HEK293 (cell line): ENCODE data around the gene SARS2.
A peak's percentile ranks its signal among the peaks of the same experiment; 100 is the strongest.

Source experiments
- CTCF ChIA-PET: fragments of 350-600 bp; formaldehyde crosslinking; extraction: SDS; loops from one replicate; lab custom pipeline; 2021; ENCODE audit warnings: antibody characterized with exemption; lab: Yijun Ruan, JAX
- POLR2A ChIA-PET: fragments of 300-600 bp; formaldehyde crosslinking; extraction: SDS; loops from one replicate; lab custom pipeline; 2020; ENCODE audit warnings: antibody characterized with exemption, inconsistent platforms; lab: Yijun Ruan, JAX
- H3K27ac ChIP-seq: fragments of 200-500 bp; sonication (Bioruptor generic); 2 replicates; pipeline ENCODE4 v1.5.1; 2014; ENCODE audit warnings: low read depth, low read length, control low read depth, inconsistent platforms; ENCODE audit errors: extremely low read depth
- H3K36me3 ChIP-seq, 2 experiments: fragments of 200-500 bp in 1 of 2; sonication (Bioruptor generic) in 1 of 2; 1 replicate in 1 of 2; 2 replicates in 1 of 2; pipeline ENCODE4 v1.5.1; 2014 to 2017; ENCODE audit warnings: inconsistent platforms in 2 of 2, low read length in 2 of 2; ENCODE audit not compliant: control insufficient read depth in 2 of 2, insufficient read depth in 1 of 2
- H3K4me1 ChIP-seq: fragments of 200-500 bp; sonication (Bioruptor generic); 2 replicates; pipeline ENCODE4 v1.5.1; 2014; ENCODE audit warnings: mild to moderate bottlenecking, low read length, inconsistent platforms; ENCODE audit not compliant: control insufficient read depth, insufficient read depth
- H3K4me3 ChIP-seq: 2 replicates; pipeline ENCODE4 v1.5.1; 2011; ENCODE audit warnings: low read depth, mild to moderate bottlenecking, control low read depth, low read length, moderate library complexity
- H3K9me3 ChIP-seq: fragments of 200-500 bp; sonication (Bioruptor generic); 2 replicates; pipeline ENCODE4 v1.5.1; 2014; ENCODE audit warnings: low read depth, low read length, inconsistent platforms; ENCODE audit not compliant: control insufficient read depth, insufficient read depth
- BCL11B ChIP-seq: fragments of 450-650 bp; formaldehyde crosslinking; IDR thresholded peaks from 2 replicates; pipeline ENCODE4 v1.5.1; 2016; ENCODE audit warnings: low read depth, missing biosample characterization, missing genetic modification characterization
- HIC1 ChIP-seq: fragments of 450-650 bp; formaldehyde crosslinking; IDR thresholded peaks from 2 replicates; pipeline ENCODE4 v1.5.1; 2016; ENCODE audit warnings: missing biosample characterization, missing genetic modification characterization
- PRDM2 ChIP-seq: fragments of 450-650 bp; formaldehyde crosslinking; IDR thresholded peaks from 2 replicates; pipeline ENCODE4 v1.5.1; 2016; ENCODE audit warnings: missing biosample characterization, missing genetic modification characterization, borderline replicate concordance
- SALL2 ChIP-seq: fragments of 450-650 bp; formaldehyde crosslinking; IDR thresholded peaks from 2 replicates; pipeline ENCODE4 v1.5.0; 2017; ENCODE audit warnings: missing biosample characterization, mild to moderate bottlenecking, missing genetic modification characterization, borderline replicate concordance
- SP2 ChIP-seq: fragments of 450-650 bp; formaldehyde crosslinking; IDR thresholded peaks from 2 replicates; pipeline ENCODE4 v1.5.1; 2016; ENCODE audit warnings: missing biosample characterization, missing genetic modification characterization
- SP3 ChIP-seq: fragments of 450-650 bp; formaldehyde crosslinking; IDR thresholded peaks from 2 replicates; pipeline ENCODE4 v1.5.1; 2016; ENCODE audit warnings: missing biosample characterization, missing genetic modification characterization
- SP7 ChIP-seq: fragments of 450-650 bp; formaldehyde crosslinking; IDR thresholded peaks from 2 replicates; pipeline ENCODE4 v1.5.1; 2016; ENCODE audit warnings: missing biosample characterization, missing genetic modification characterization
- ZFP69B ChIP-seq: fragments of 450-650 bp; formaldehyde crosslinking; IDR thresholded peaks from 2 replicates; pipeline ENCODE4 v1.5.1; 2016; ENCODE audit warnings: missing biosample characterization, missing genetic modification characterization
- ZNF10 ChIP-seq: fragments of 450-650 bp; formaldehyde crosslinking; IDR thresholded peaks from 2 replicates; pipeline ENCODE4 v1.5.1; 2017; ENCODE audit warnings: missing biosample characterization, missing genetic modification characterization
- ZNF157 ChIP-seq: fragments of 450-650 bp; formaldehyde crosslinking; IDR thresholded peaks from 2 replicates; pipeline ENCODE4 v1.5.1; 2016; ENCODE audit warnings: missing biosample characterization, missing genetic modification characterization
- ZNF514 ChIP-seq: fragments of 450-650 bp; formaldehyde crosslinking; IDR thresholded peaks from 2 replicates; pipeline ENCODE4 v1.5.1; 2016; ENCODE audit warnings: missing biosample characterization, missing genetic modification characterization
- ZNF548 ChIP-seq: fragments of 450-650 bp; formaldehyde crosslinking; IDR thresholded peaks from 2 replicates; pipeline ENCODE4 v1.5.1; 2016; ENCODE audit warnings: missing biosample characterization, missing genetic modification characterization
- ZNF670 ChIP-seq: fragments of 450-650 bp; formaldehyde crosslinking; IDR thresholded peaks from 2 replicates; pipeline ENCODE4 v1.5.1; 2016; ENCODE audit warnings: missing biosample characterization, missing genetic modification characterization, low read depth
- ZNF701 ChIP-seq: fragments of 450-650 bp; formaldehyde crosslinking; IDR thresholded peaks from 2 replicates; pipeline ENCODE4 v1.5.1; 2016; ENCODE audit warnings: missing biosample characterization, missing genetic modification characterization
- ZNF747 ChIP-seq: fragments of 450-650 bp; formaldehyde crosslinking; IDR thresholded peaks from 2 replicates; pipeline ENCODE4 v1.5.1; 2016; ENCODE audit warnings: missing biosample characterization, missing genetic modification characterization
- ZNF777 ChIP-seq: fragments of 450-650 bp; formaldehyde crosslinking; IDR thresholded peaks from 2 replicates; pipeline ENCODE4 v1.5.1; 2017; ENCODE audit warnings: missing biosample characterization, missing genetic modification characterization, borderline replicate concordance
- ZNF785 ChIP-seq: fragments of 450-650 bp; formaldehyde crosslinking; IDR thresholded peaks from 2 replicates; pipeline ENCODE4 v1.5.1; 2016; ENCODE audit warnings: missing biosample characterization, missing genetic modification characterization
- TF ChIP-seq, protein P1 (sequence below): fragments of 450-650 bp; formaldehyde crosslinking; IDR thresholded peaks from 2 replicates; pipeline ENCODE4 v1.5.1; 2016; ENCODE audit warnings: missing biosample characterization, missing genetic modification characterization
- TF ChIP-seq, protein P2 (sequence below): fragments of 450-650 bp; formaldehyde crosslinking; IDR thresholded peaks from 2 replicates; pipeline ENCODE4 v1.5.1; 2016; ENCODE audit warnings: missing biosample characterization, missing genetic modification characterization

Gene SARS2

DNA sequence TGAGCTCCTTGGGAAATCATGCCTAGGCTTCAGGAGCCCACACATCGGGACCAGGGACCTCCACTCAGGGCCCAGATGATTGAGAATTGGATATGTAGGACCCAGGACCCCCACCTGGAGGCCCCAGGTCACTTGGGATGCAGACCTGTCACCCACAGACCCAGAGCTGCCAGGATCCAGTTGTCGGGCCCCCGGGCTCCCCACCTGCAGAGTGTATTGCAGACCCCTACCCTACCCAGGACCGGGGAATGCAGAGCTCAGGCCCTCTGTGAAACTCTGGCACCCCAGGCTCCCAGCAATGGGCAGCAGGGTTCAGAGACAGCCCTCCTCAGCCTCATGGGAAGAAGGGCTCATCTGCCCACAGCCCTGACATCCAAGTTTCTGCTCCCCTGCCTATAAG lies 24.9 kb downstream of the SARS2 start:
- CTCF ChIA-PET = interaction anchor here (0.6 to 2.4 kb wide), 4 partner anchors 14 to 149 kb away, joined by 3 to 10 read pairs (median 3); partner anchors contain the start of genes MRPS12 and SARS2
- Histone ChIP-seq H3K9me3 (no peaks in the 10 kb centered on the region), H3K4me3 (no peak overlapping the region), H3K27ac (no peak overlapping the region; the same call in 1 of the 2 replicates), H3K4me1 (peaks cover 7% of the 10 kb centered on the region), H3K36me3 (peaks cover 46% of the 10 kb centered on the region in 2 experiments)
- POLR2A ChIA-PET = interaction anchor here (0.5 to 1.2 kb wide), 4 partner anchors 56 to 242 kb away, joined by 3 to 7 read pairs (median 4); no protein-coding TSS in a partner anchor
- peak; percentile 69; the same call in 1 of the 2 replicates for TF ChIP-seq ZNF157 (tag by site-specific recombination)
- TF ChIP-seq ZNF548 (tag by site-specific recombination) = no peak

- Histone ChIP-seq H3K27ac (peak overlapping the region; percentile 44), H3K9me3 (peaks cover 3% of the 10 kb centered on the region; the same call in 1 of the 2 replicates), H3K36me3 (peaks cover 43 to 46% of the 10 kb centered on the region in 2 experiments), H3K4me3 (no peak overlapping the region), H3K4me1 (peaks cover 11% of the 10 kb centered on the region)
- ChIA-PET POLR2A (interaction anchor here (0.5 to 1.2 kb wide), 3 partner anchors 56 to 243 kb away, joined by 3 to 7 read pairs (median 4); no protein-coding TSS in a partner anchor), CTCF (interaction anchor here (0.7 to 2.4 kb wide), 2 partner anchors 25 to 149 kb away, joined by 3 to 10 read pairs; partner anchors contain the start of genes MRPS12 and SARS2)
- TF ChIP-seq, protein P1, sequence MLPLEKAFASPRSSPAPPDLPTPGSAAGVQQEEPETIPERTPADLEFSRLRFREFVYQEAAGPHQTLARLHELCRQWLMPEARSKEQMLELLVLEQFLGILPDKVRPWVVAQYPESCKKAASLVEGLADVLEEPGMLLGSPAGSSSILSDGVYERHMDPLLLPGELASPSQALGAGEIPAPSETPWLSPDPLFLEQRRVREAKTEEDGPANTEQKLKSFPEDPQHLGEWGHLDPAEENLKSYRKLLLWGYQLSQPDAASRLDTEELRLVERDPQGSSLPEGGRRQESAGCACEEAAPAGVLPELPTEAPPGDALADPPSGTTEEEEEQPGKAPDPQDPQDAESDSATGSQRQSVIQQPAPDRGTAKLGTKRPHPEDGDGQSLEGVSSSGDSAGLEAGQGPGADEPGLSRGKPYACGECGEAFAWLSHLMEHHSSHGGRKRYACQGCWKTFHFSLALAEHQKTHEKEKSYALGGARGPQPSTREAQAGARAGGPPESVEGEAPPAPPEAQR (tag by site-specific recombination) = no peak
- TF ChIP-seq HIC1 (tag by site-specific recombination) (no peak), ZNF747 (tag by site-specific recombination) (no peak), ZNF777 (tag by site-specific recombination) (no peak), SALL2 (tag by site-specific recombination) (no peak), SP3 (tag by site-specific recombination) (no peak), ZNF701 (tag by site-specific recombination) (no peak), ZFP69B (tag by site-specific recombination) (peak; percentile 83; the same call in 1 of the 2 replicates), ZNF514 (tag by site-specific recombination) (no peak), ZNF785 (tag by site-specific recombination) (no peak), BCL11B (tag by site-specific recombination) (0 out of 2 replicates have a peak, but pooled peaks have one; percentile 28), SP7 (tag by site-specific recombination) (no peak), ZNF10 (peak; percentile 39; the same call in 1 of the 2 replicates), ZNF670 (tag by site-specific recombination) (no peak), PRDM2 (tag by site-specific recombination) (no peak), SP2 (tag by site-specific recombination) (no peak)
- TF ChIP-seq, protein P2, sequence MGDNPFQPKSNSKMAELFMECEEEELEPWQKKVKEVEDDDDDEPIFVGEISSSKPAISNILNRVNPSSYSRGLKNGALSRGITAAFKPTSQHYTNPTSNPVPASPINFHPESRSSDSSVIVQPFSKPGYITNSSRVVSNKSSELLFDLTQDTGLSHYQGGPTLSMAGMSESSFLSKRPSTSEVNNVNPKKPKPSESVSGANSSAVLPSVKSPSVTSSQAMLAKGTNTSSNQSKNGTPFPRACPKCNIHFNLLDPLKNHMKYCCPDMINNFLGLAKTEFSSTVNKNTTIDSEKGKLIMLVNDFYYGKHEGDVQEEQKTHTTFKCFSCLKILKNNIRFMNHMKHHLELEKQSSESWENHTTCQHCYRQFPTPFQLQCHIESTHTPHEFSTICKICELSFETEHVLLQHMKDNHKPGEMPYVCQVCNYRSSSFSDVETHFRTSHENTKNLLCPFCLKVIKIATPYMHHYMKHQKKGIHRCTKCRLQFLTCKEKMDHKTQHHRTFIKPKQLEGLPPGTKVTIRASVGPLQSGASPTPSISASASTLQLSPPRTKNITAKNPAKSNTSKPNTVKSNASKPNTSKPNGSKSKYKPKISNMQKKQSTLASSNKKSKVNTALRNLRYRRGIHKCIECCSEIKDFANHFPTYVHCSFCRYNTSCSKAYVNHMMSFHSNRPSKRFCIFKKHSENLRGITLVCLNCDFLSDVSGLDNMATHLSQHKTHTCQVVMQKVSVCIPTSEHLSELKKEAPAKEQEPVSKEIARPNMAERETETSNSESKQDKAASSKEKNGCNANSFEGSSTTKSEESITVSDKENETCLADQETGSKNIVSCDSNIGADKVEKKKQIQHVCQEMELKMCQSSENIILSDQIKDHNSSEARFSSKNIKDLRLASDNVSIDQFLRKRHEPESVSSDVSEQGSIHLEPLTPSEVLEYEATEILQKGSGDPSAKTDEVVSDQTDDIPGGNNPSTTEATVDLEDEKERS (tag by site-specific recombination) = no peak
Observed at GRCh38 chr19:38904581-38905539, 25.7 kb downstream of the SARS2 start.
